Articular chondrocyte of knee joint (primary cell): ENCODE results near the gene FN3KRP. TPM values are rescaled to one million over a fixed set of nuclear protein-coding genes. Genes with fewer than 3 reads are reported as not detected.
A peak's percentile ranks its signal among the peaks of the same experiment; 100 is the strongest.

Experiments used
- small RNA-seq: library from RNA; depleted of rRNA; stranded (forward); fragments of <200 nt; gene quantifications from one replicate; pipeline ENCODE3, GENCODE V24; 2012
- total RNA-seq: library from RNA; depleted of rRNA; stranded (reverse); fragments of >200 nt; gene quantifications from 2 replicates; pipeline ENCODE4 v1.2.3, GENCODE V29; 2012

FN3KRP gene
- 11.5 and 17.8 TPM in 2 replicates for total RNA-seq

GRCh38 chr17:82716203-82717010 lies at the start of gene FN3KRP:
FN3KRP (plus strand) TSS chr17:82716706; CDS start chr17:82716756, 50 bp downstream.

GRCh38 chr17:82698065-82698973 lies 18.2 kb upstream of the FN3KRP start, which contains the start of gene RAB40B:
RAB40B (minus strand) TSS chr17:82698698; CDS start chr17:82698596, 102 bp downstream.

GRCh38 chr17:82734987-82735866 lies 18.7 kb downstream of the FN3KRP start, which contains the start of gene FN3K:
FN3K (plus strand) TSS chr17:82735615; CDS start chr17:82735637, 22 bp downstream.

GRCh38 chr17:82751571-82752370 lies 35.3 kb downstream of the FN3KRP start, which contains the start of gene TBCD:
TBCD (plus strand) TSS chr17:82752065; CDS start chr17:82752194, 129 bp downstream.

Small RNA genes lying within 50 kb of the gene (small RNA-seq; reads per million reads assigned to genes)
- 1.1 reads per million, percentile 50 among the genes with 10 or more reads in this experiment for gene MIR4525

Other genes starting within 250 kb of the FN3KRP start
- 23.1 and 25.3 TPM in 2 replicates for gene FOXK2, start 197.0 kb upstream of the FN3KRP start, total RNA-seq
- gene WDR45B, start 68.3 kb upstream of the FN3KRP start, total RNA-seq = 49.3 and 73.0 TPM in 2 replicates
- 6.8 and 9.2 TPM in 2 replicates for gene RAB40B, start 18.0 kb upstream of the FN3KRP start, total RNA-seq
- 2.4 and 3.1 TPM in 2 replicates for gene FN3K, start 18.9 kb downstream of the FN3KRP start, total RNA-seq
- 38.8 and 52.8 TPM in 2 replicates for gene TBCD, start 35.4 kb downstream of the FN3KRP start, total RNA-seq
- gene ZNF750, start 123.3 kb downstream of the FN3KRP start, total RNA-seq = not detected in 2 replicates